ENCODE data around the gene ITGB5.

- no peak for TF ChIP-seq ESRRA (IDR thresholded peaks at IDR 0.05; ENCODE audit: borderline replicate concordance, low read length)
- TF ChIP-seq SMC3 (IDR thresholded peaks at IDR 0.05): no peak
- TF ChIP-seq CEBPB (IDR thresholded peaks at IDR 0.05): no peak
- no peak for TF ChIP-seq CTCF (IDR thresholded peaks at IDR 0.05)
- TF ChIP-seq KDM5A (IDR thresholded peaks at IDR 0.05): no peak
- TF ChIP-seq MAZ (IDR thresholded peaks at IDR 0.05; ENCODE audit: borderline replicate concordance, low read depth, low read length): no peak
- TF ChIP-seq, protein P1, sequence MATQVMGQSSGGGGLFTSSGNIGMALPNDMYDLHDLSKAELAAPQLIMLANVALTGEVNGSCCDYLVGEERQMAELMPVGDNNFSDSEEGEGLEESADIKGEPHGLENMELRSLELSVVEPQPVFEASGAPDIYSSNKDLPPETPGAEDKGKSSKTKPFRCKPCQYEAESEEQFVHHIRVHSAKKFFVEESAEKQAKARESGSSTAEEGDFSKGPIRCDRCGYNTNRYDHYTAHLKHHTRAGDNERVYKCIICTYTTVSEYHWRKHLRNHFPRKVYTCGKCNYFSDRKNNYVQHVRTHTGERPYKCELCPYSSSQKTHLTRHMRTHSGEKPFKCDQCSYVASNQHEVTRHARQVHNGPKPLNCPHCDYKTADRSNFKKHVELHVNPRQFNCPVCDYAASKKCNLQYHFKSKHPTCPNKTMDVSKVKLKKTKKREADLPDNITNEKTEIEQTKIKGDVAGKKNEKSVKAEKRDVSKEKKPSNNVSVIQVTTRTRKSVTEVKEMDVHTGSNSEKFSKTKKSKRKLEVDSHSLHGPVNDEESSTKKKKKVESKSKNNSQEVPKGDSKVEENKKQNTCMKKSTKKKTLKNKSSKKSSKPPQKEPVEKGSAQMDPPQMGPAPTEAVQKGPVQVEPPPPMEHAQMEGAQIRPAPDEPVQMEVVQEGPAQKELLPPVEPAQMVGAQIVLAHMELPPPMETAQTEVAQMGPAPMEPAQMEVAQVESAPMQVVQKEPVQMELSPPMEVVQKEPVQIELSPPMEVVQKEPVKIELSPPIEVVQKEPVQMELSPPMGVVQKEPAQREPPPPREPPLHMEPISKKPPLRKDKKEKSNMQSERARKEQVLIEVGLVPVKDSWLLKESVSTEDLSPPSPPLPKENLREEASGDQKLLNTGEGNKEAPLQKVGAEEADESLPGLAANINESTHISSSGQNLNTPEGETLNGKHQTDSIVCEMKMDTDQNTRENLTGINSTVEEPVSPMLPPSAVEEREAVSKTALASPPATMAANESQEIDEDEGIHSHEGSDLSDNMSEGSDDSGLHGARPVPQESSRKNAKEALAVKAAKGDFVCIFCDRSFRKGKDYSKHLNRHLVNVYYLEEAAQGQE (IDR thresholded peaks at IDR 0.05): no peak
- TF ChIP-seq HMGXB4 (CRISPR knock-in tag; IDR thresholded peaks at IDR 0.05; ENCODE audit: borderline replicate concordance): no peak
- no peak for TF ChIP-seq FOSL2 (IDR thresholded peaks at IDR 0.05)
- no peak for TF ChIP-seq FOSL2 (CRISPR knock-in tag; IDR thresholded peaks at IDR 0.05)
- TF ChIP-seq ZFP36 (IDR thresholded peaks at IDR 0.05; ENCODE audit: borderline replicate concordance, partially characterized antibody): no peak
- no peak for TF ChIP-seq EP300 (IDR thresholded peaks at IDR 0.05)
- TF ChIP-seq RNF2 (IDR thresholded peaks at IDR 0.05; ENCODE audit: borderline replicate concordance, low read depth): no peak
- TF ChIP-seq RAD21 (conservative IDR thresholded peaks at IDR 0.05 in 1 of 2, IDR thresholded peaks at IDR 0.05 in 1 of 2): no peak
These were observed 155.4 kb downstream of the ITGB5 start for GRCh38 chr3:124731760-124732159.
